ENCODE measurements around the gene PRPF8.
"Not testable (repeated sequence)": the region's sequence is repeated elsewhere in the genome, so short reads cannot be mapped to it uniquely, and the experiment has no call there.

PRPF8 gene

DNA sequence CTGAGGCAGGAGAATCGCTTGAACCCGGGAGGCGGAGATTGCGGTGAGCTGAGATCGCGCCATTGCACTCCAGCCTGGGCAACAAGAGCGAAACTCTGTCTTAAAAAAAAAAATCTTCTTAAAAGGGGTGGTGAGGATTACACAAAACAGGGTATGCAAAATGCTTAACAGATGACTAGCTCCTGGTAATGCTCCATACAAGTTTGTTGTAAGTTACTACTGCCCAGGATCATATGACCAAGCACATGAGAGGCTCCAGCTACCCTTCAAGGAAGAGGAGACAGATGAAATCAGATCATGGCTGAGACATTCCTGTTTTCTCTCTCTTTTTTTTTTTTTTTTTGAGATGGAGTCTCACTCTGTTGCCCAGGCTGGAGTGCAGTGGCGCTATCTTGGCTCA, 37.4 kb upstream of the PRPF8 start:
- not testable (repeated sequence) for H3K36me3 Mint-ChIP-seq, H3K4me3 Mint-ChIP-seq, H3K27ac Mint-ChIP-seq, H3K9me3 Mint-ChIP-seq, H3K27me3 Mint-ChIP-seq
- peaks cover 34% of the 10 kb centered on the region for H3K4me1 Mint-ChIP-seq

GRCh38 chr17:1720856-1721386, 36.3 kb upstream of the PRPF8 start:
- Mint-ChIP-seq H3K4me1 (peaks cover 31% of the 10 kb centered on the region), H3K36me3 (peaks cover 1% of the 10 kb centered on the region), H3K27me3 (no peaks in the 10 kb centered on the region), H3K9me3 (no peaks in the 10 kb centered on the region), H3K27ac (no peak overlapping the region), H3K4me3 (peak overlapping the region; percentile 24)

DNA sequence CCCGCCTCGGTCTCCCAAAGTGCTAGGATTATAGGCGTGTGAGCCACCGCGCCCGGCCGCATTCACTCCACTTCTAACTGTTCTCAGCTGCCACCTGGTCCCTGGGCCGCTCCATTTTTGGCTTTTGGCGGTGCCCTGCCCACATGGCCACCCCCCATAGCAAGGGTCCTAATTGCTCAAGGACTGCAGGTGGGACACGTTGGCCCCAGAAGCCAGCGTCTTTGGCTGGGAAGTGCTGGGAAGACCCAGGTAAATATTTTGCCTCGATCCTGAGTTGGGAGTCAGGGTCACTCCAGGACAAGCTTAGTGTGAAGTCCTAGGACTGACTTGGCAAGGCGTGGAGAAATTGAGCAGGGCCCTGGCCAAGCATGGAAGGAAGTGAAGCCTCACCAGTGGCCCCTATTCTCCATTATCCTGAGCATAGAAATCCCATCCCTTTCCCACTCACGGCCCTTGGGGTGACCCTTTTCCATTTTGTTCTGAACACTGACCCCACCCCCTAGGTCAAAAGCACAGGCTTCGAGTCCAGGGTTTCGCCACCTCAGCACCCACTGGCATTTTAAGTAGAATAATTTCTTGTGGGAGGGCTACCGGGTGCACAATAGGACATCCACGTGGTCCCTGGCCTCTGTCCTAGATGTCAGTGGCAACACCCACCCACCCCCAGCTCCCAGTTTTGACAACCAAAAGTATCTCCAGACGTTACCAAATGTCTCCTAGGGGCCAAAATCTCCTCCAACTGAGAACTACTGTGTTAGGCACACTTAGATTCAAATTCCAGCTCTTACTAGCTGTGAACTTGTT, 33.9 kb upstream of the PRPF8 start:
- H3K36me3 Mint-ChIP-seq = no peaks in the 10 kb centered on the region
- peak overlapping the region; percentile 51 for H3K27ac Mint-ChIP-seq
- no peaks in the 10 kb centered on the region for H3K9me3 Mint-ChIP-seq
- H3K27me3 Mint-ChIP-seq = peaks cover 1% of the 10 kb centered on the region
- peaks cover 28% of the 10 kb centered on the region for H3K4me1 Mint-ChIP-seq
- peak overlapping the region; percentile 95 for H3K4me3 Mint-ChIP-seq

DNA sequence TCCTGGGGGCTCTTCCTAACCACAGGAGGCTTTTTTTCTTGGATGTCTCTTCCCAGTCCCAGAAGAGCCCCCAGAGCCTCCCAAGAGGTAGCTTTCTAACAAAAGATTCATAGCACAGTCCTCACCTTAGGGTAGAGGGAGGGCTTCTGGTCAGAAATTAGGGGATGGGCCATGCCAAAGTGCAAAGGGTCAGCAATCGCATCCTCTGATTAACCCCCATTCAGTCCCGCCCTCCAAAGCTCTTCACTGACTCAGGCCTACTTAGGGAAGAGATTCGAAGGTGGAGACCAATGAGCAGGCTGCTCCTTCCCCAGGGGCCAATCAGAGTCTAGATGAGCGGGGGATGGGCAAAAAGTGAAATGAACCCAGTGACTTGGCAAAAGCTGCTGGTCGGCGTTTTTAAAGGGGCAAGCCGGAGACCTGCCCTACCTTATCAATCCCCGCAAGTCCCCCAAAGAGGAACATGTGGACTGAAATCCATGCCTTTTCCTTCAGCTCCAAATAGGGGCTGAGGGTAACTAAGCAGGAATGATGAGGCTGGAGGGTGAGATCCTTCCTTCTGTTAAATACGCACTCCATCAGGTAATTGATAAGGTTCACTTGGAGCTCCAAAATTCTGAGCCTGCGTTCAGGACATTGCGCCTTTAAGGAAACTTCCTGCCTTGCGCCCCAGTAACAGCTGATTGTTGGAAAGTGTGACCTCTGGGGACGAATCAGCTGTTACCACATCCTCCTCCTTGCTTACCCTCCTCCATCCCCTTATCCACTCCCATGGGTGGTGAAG, 32.4 kb upstream of the PRPF8 start:
- peak overlapping the region; percentile 95 for H3K4me3 Mint-ChIP-seq
- H3K27me3 Mint-ChIP-seq = peaks cover 1% of the 10 kb centered on the region
- peak overlapping the region; percentile 99 for H3K27ac Mint-ChIP-seq
- H3K4me1 Mint-ChIP-seq = peaks cover 22% of the 10 kb centered on the region
- H3K36me3 Mint-ChIP-seq = peaks cover under 1% of the 10 kb centered on the region
- no peaks in the 10 kb centered on the region for H3K9me3 Mint-ChIP-seq

DNA sequence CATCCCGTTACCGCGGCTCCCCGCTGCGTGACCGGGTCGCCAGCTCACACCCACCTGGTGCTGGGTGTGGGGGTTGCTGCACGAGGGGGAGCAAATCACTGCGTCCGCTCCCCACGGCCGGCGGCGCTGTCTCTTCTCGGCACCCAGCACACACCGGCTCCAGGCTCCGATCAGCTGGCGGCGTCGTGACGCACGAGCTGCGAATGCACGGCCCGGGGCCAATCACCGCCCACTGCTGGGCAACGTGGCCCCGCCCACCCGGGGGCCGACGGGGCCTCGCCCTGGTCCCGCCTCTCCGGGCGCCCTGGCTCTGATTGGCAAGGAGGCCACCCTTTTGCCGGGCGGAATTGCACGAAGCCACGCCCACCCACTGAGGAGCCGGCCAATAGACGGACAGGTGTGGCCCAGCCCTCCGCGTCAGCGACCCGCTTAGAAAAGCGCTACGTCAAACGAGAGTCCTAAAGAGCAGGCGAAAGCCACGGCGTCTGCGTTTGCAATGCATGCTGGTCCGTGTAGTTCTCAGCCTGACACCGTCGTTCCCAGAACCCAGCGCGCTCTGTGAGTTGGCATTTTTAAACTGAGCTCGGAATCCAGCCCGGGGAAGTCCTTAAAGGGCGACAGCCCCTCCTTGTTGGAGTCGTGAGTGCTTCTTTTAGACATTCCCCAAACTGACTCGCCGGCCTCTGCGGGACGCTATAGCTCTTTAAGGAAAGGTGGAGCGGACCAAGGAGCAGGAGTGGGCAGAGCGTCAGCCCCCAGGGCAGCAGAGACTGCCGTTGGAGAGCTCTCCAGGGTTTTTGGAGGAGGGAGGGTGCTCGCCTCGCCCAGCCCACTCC, 31.6 kb upstream of the PRPF8 start:
- Mint-ChIP-seq H3K27me3 (peaks cover 5% of the 10 kb centered on the region), H3K4me1 (peaks cover 26% of the 10 kb centered on the region), H3K36me3 (peaks cover 2% of the 10 kb centered on the region), H3K27ac (peak overlapping the region; percentile 99), H3K9me3 (no peaks in the 10 kb centered on the region), H3K4me3 (peak overlapping the region; percentile 95)

DNA sequence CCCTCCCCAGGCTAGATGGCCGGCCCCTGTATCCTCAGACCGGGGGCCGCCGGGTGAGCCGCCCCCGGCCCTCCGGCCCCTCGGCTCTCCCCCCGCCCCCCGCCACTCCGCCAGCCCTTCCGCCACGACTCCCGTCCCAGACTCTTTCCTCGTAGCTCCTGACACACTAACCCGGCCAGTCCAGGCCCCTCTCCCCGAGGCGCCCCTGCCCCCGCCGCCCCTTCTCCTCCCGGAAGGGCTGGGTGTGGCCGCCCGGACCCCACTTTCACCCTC, 31.1 kb upstream of the PRPF8 start:
- Mint-ChIP-seq H3K4me1 (peaks cover 29% of the 10 kb centered on the region), H3K9me3 (no peaks in the 10 kb centered on the region), H3K27me3 (peaks cover 5% of the 10 kb centered on the region), H3K4me3 (peak overlapping the region; percentile 95), H3K27ac (no peak overlapping the region), H3K36me3 (peaks cover 2% of the 10 kb centered on the region)

GRCh38 chr17:1714980-1715802, 30.5 kb upstream of the PRPF8 start:
- H3K4me1 Mint-ChIP-seq = peaks cover 30% of the 10 kb centered on the region
- H3K4me3 Mint-ChIP-seq = peak overlapping the region; percentile 53
- H3K36me3 Mint-ChIP-seq = peaks cover 2% of the 10 kb centered on the region
- H3K27ac Mint-ChIP-seq = no peak overlapping the region
- peaks cover 5% of the 10 kb centered on the region for H3K27me3 Mint-ChIP-seq
- no peaks in the 10 kb centered on the region for H3K9me3 Mint-ChIP-seq

- Mint-ChIP-seq H3K4me1 (peaks cover 30% of the 10 kb centered on the region), H3K4me3 (peak overlapping the region; percentile 53), H3K27ac (peak overlapping the region; percentile 4), H3K27me3 (peaks cover 5% of the 10 kb centered on the region), H3K9me3 (no peaks in the 10 kb centered on the region), H3K36me3 (peaks cover 2% of the 10 kb centered on the region)
Measured at GRCh38 chr17:1714427-1714979, 29.8 kb upstream of the PRPF8 start.

DNA sequence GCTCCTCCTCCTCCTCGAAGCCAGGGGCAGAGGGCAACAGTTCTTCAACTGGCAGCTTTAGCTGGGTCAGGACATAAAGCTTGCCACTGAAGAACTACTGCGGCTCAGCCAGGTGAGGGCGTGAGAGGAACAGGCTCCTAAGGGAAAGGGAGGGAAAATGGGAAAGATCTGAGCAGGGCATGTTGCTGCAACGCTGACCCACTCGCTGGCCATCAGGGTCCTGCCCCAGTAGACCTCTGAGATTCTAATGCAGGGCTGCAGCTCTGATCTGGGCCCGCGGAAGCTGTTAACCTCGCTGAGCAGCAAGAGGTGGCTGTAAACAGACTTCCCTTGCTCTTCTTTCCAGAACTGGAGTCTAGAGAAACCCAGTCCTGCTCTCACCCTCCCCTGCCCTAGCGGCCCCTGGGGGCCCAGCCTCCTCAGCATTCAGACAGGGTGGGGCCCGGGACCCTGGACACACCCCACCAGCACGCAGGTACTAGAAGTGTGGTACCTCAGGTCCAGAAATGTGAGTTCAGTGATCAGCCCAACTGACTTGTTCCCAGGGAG, 29.3 kb upstream of the PRPF8 start:
- H3K27ac Mint-ChIP-seq = peak overlapping the region; percentile 4
- H3K9me3 Mint-ChIP-seq = no peaks in the 10 kb centered on the region
- H3K27me3 Mint-ChIP-seq = peaks cover 5% of the 10 kb centered on the region
- peaks cover 30% of the 10 kb centered on the region for H3K4me1 Mint-ChIP-seq
- peak overlapping the region; percentile 24 for H3K4me3 Mint-ChIP-seq
- H3K36me3 Mint-ChIP-seq = peaks cover 2% of the 10 kb centered on the region

- no peak overlapping the region for H3K4me3 Mint-ChIP-seq
- H3K27me3 Mint-ChIP-seq = peaks cover 6% of the 10 kb centered on the region
- peaks cover 2% of the 10 kb centered on the region for H3K36me3 Mint-ChIP-seq
- no peaks in the 10 kb centered on the region for H3K9me3 Mint-ChIP-seq
- H3K27ac Mint-ChIP-seq = no peak overlapping the region
- H3K4me1 Mint-ChIP-seq = peaks cover 30% of the 10 kb centered on the region
Measured at GRCh38 chr17:1713160-1713877, 28.7 kb upstream of the PRPF8 start.

GRCh38 chr17:1712271-1712670, 27.6 kb upstream of the PRPF8 start:
- H3K4me1 Mint-ChIP-seq = peaks cover 24% of the 10 kb centered on the region
- peaks cover 7% of the 10 kb centered on the region for H3K27me3 Mint-ChIP-seq
- no peaks in the 10 kb centered on the region for H3K9me3 Mint-ChIP-seq
- H3K36me3 Mint-ChIP-seq = peaks cover 2% of the 10 kb centered on the region
- H3K4me3 Mint-ChIP-seq = no peak overlapping the region
- no peak overlapping the region for H3K27ac Mint-ChIP-seq

GRCh38 chr17:1711804-1712203, 27.1 kb upstream of the PRPF8 start:
- Mint-ChIP-seq H3K4me3 (peak overlapping the region; percentile 74), H3K4me1 (peaks cover 21% of the 10 kb centered on the region), H3K36me3 (peaks cover 2% of the 10 kb centered on the region), H3K27me3 (peaks cover 10% of the 10 kb centered on the region), H3K27ac (no peak overlapping the region), H3K9me3 (no peaks in the 10 kb centered on the region)

GRCh38 chr17:1710807-1711553, 26.3 kb upstream of the PRPF8 start:
- no peak overlapping the region for H3K27ac Mint-ChIP-seq
- peaks cover 21% of the 10 kb centered on the region for H3K4me1 Mint-ChIP-seq
- peaks cover 10% of the 10 kb centered on the region for H3K27me3 Mint-ChIP-seq

More at GRCh38 chr17:1710807-1711553, 26.3 kb upstream of the PRPF8 start:
- peak overlapping the region; percentile 74 for H3K4me3 Mint-ChIP-seq
- H3K9me3 Mint-ChIP-seq = no peaks in the 10 kb centered on the region
- peaks cover 2% of the 10 kb centered on the region for H3K36me3 Mint-ChIP-seq

Measured in activated naive CD4-positive, alpha-beta T cell treated with anti-CD3 and anti-CD28 coated beads, Interleukin-2, amount 50 U/mL, for 24 hours (primary cell).